Esophagus squamous epithelium (tissue), 5 donors: ENCODE results near the gene MUCL3. TPM values are rescaled to one million over a fixed set of nuclear protein-coding genes. Genes with fewer than 3 reads are reported as not detected.
"Not testable (repeated sequence)": the region's sequence is repeated elsewhere in the genome, so short reads cannot be mapped to it uniquely, and the experiment has no call there.

Source experiments
- DNase-seq: peaks from one replicate; lab custom pipeline; 2025; lab: John Stamatoyannopoulos, UW
- H3K27ac ChIP-seq, 4 donors: fragments of 200-600 bp; sonication (generic); one replicate each; pipeline ENCODE4 v1.5.1; 2016 to 2019; ENCODE audit warnings: mild to moderate bottlenecking in 1 of 4
- H3K27me3 ChIP-seq, 4 donors: fragments of 200-600 bp; sonication (generic); 1 replicate in 3 of 4; 2 replicates in 1 of 4; pipeline versions ENCODE4 v1.5.1 to v1.6.0; 2017 to 2021; ENCODE audit warnings: antibody characterized with exemption in 1 of 4
- H3K36me3 ChIP-seq, 3 donors: fragments of 200-600 bp; sonication (generic); one replicate each; pipeline ENCODE4 v1.5.1; 2016 to 2019
- H3K4me1 ChIP-seq, 3 donors: fragments of 200-600 bp; sonication (generic); one replicate each; pipeline ENCODE4 v1.5.1; 2017 to 2019
- H3K4me3 ChIP-seq, 4 donors: fragments of 200-600 bp; sonication (generic); 1 replicate in 3 of 4; 2 replicates in 1 of 4; pipeline ENCODE4 v1.5.1; 2016 to 2019; ENCODE audit warnings: mild to moderate bottlenecking in 2 of 4, moderate library complexity in 1 of 4
- H3K9me3 ChIP-seq, 3 donors: fragments of 200-600 bp; sonication (generic); one replicate each; pipeline ENCODE4 v1.5.1; 2016 to 2019
- CTCF ChIP-seq, 6 experiments: fragments of 450-650 bp in 4 of 6; fragments of 200-600 bp in 2 of 6; sonication (generic) in 2 of 6; IDR thresholded peaks; one replicate each; pipeline ENCODE4 v1.5.1; 2016 to 2019; ENCODE audit warnings: antibody characterized with exemption in 6 of 6, mild to moderate bottlenecking in 4 of 6, moderate library complexity in 4 of 6
- POLR2A ChIP-seq, 4 donors: fragments of 450-650 bp; IDR thresholded peaks; one replicate each; pipeline ENCODE4 v1.6.1; 2017; ENCODE audit warnings: antibody characterized with exemption in 4 of 4, mild to moderate bottlenecking in 4 of 4, moderate library complexity in 3 of 4
- WGBS, 2 donors: methylation state at CpG; one replicate each; pipeline ENCODE4 v1.1.5; 2018; 5-methylcytosine and 5-hydroxymethylcytosine counted together
- intact Hi-C: fragments of 100-400 bp; cut with DNase I; formaldehyde crosslinking; loops from one replicate; pipeline ENCODE4 v1.15.0; 2022
- total RNA-seq, 4 donors: library from RNA; depleted of rRNA; stranded (reverse); fragments of >200 nt; gene quantifications; one replicate each; pipeline ENCODE4 v1.1.0, GENCODE V29; 2016
- donor health status: DM: yes; HTN: yes; CAD: no.

MUCL3 gene
- total RNA-seq, 4 donors from 2014 or later: 0.21 to 8.3 (median 2.4) TPM

- intact Hi-C loops: no loop called here
- peaks cover 0 to 14% (median 0%) of the 10 kb centered on the region in 3 donors for H3K4me1 ChIP-seq
- no peak overlapping the region for H3K4me3 ChIP-seq
- no peaks in the 10 kb centered on the region for H3K27me3 ChIP-seq
- H3K36me3 ChIP-seq: peaks cover 16 to 54% (median 33%) of the 10 kb centered on the region in 3 donors
- peak overlapping the region; percentile 58 to 79 (median 66) for H3K27ac ChIP-seq
- TF ChIP-seq POLR2A (IDR thresholded peaks at IDR 0.05): no peak
- 67 to 90% methylated on average over 3 to 4 of the region's 4 CpGs for WGBS, 2 donors
- no peak for DNase-seq
- H3K9me3 ChIP-seq: peaks cover 0 to 6% (median 0%) of the 10 kb centered on the region in 3 donors
Measured at GRCh38 chr6:30926644-30927043, 14.1 kb upstream of the MUCL3 start.

GRCh38 chr6:30927080-30927479 lies 13.7 kb upstream of the MUCL3 start:
- peaks cover 0 to 18% (median 2%) of the 10 kb centered on the region in 3 donors for H3K4me1 ChIP-seq
- H3K27ac ChIP-seq: peak overlapping the region in 3 of 4 donors; percentile 64 to 79 (median 67)
- H3K9me3 ChIP-seq, DNase-seq, H3K27me3 ChIP-seq, H3K4me3 ChIP-seq, intact Hi-C loops: not testable (repeated sequence)
- WGBS, 2 donors: 77 to 87% methylated on average over 3 of the region's 3 CpGs
- H3K36me3 ChIP-seq: peaks cover 16 to 49% (median 29%) of the 10 kb centered on the region in 3 donors

- Histone ChIP-seq H3K27me3 (no peaks in the 10 kb centered on the region), H3K9me3 (peaks cover 0 to 6% (median 0%) of the 10 kb centered on the region in 3 donors), H3K27ac (peak overlapping the region in 1 of 4 donors; percentile 16), H3K4me3 (no peak overlapping the region), H3K4me1 (peaks cover 0 to 28% (median 4%) of the 10 kb centered on the region in 3 donors), H3K36me3 (peaks cover 9 to 33% (median 17%) of the 10 kb centered on the region in 3 donors)
- DNase-seq: no peak
- intact Hi-C loops: no loop called here
- no peak for TF ChIP-seq POLR2A (IDR thresholded peaks at IDR 0.05)
- TF ChIP-seq CTCF (IDR thresholded peaks at IDR 0.05): no peak
- WGBS, 2 donors: 97 to 100% methylated on average over 2 to 3 of the region's 3 CpGs
Measured at GRCh38 chr6:30928677-30929076, 12.1 kb upstream of the MUCL3 start.

GRCh38 chr6:30930506-30930905 lies 10.3 kb upstream of the MUCL3 start:
- Histone ChIP-seq H3K4me3 (peak overlapping the region in 1 of 4 donors; percentile 18), H3K36me3 (peaks cover 8 to 15% (median 9%) of the 10 kb centered on the region in 3 donors), H3K27me3 (no peaks in the 10 kb centered on the region), H3K27ac (peak overlapping the region in 3 of 4 donors; percentile 4 to 66 (median 25)), H3K9me3 (peaks cover 0 to 6% (median 0%) of the 10 kb centered on the region in 3 donors), H3K4me1 (peaks cover 0 to 42% (median 4%) of the 10 kb centered on the region in 3 donors)
- intact Hi-C loops: no loop called here
- TF ChIP-seq CTCF (IDR thresholded peaks at IDR 0.05): no peak
- no peak for DNase-seq
- WGBS, 2 donors: 76 to 97% methylated on average over 4 of the region's 4 CpGs

- 20 to 34% methylated on average over 1 to 5 of the region's 8 CpGs for WGBS, 2 donors
- H3K27ac ChIP-seq: peak overlapping the region in 3 of 4 donors; percentile 56 to 67 (median 66)
- DNase-seq: no peak
- H3K9me3 ChIP-seq: peaks cover 0 to 6% (median 0%) of the 10 kb centered on the region in 3 donors
- peaks cover 2 to 7% (median 3%) of the 10 kb centered on the region in 3 donors for H3K36me3 ChIP-seq
- peaks cover 0 to 44% (median 4%) of the 10 kb centered on the region in 3 donors for H3K4me1 ChIP-seq
- no peak for TF ChIP-seq POLR2A (IDR thresholded peaks at IDR 0.05)
- intact Hi-C loops: no loop called here
- peak overlapping the region in 1 of 4 donors; percentile 18 for H3K4me3 ChIP-seq
- H3K27me3 ChIP-seq: no peaks in the 10 kb centered on the region
Measured at GRCh38 chr6:30931272-30931671, 9.5 kb upstream of the MUCL3 start.

GRCh38 chr6:30931969-30932645 lies 8.7 kb upstream of the MUCL3 start, which contains the start of gene SFTA2:
SFTA2 (minus strand) TSS chr6:30932170; CDS start chr6:30932096, 74 bp downstream.
- intact Hi-C loops: no loop called here
- Histone ChIP-seq H3K9me3 (peaks cover 0 to 6% (median 0%) of the 10 kb centered on the region in 3 donors), H3K4me1 (peaks cover 0 to 43% (median 4%) of the 10 kb centered on the region in 3 donors), H3K4me3 (peak within 1 kb of the TSS in 1 of 4 donors; percentile 18), H3K27me3 (no peaks in the 10 kb centered on the region), H3K36me3 (no peaks in the 10 kb centered on the region), H3K27ac (peak within 1 kb of the TSS in 3 of 4 donors; percentile 56 to 67 (median 66))
- TF ChIP-seq CTCF (IDR thresholded peaks at IDR 0.05): no peak
- no peak for TF ChIP-seq POLR2A (IDR thresholded peaks at IDR 0.05)
- WGBS, 2 donors: 56 to 75% methylated on average over 5 to 6 of the region's 7 CpGs
- no peak for DNase-seq
